Muscle of arm (tissue), 12 donors: ENCODE data around the gene MEIS1. TPM values are rescaled to one million over a fixed set of nuclear protein-coding genes. Genes with fewer than 3 reads are reported as not detected.

Source experiments
- DNase-seq: peaks from one replicate; pipeline ENCODE4 v3.0.0-alpha.2; 2013
- polyA plus RNA-seq, 12 donors: library from polyadenylated mRNA; unstranded; fragments of 120-200 nt; gene quantifications; one replicate each; pipeline ENCODE4 v1.2.1, GENCODE V29; 2013; ENCODE audit not compliant: insufficient read length in 12 of 12

The MEIS1 gene
- polyA plus RNA-seq, 12 donors = 10.8 to 32.5 (median 12.8) TPM; not detected in 1

DNA sequence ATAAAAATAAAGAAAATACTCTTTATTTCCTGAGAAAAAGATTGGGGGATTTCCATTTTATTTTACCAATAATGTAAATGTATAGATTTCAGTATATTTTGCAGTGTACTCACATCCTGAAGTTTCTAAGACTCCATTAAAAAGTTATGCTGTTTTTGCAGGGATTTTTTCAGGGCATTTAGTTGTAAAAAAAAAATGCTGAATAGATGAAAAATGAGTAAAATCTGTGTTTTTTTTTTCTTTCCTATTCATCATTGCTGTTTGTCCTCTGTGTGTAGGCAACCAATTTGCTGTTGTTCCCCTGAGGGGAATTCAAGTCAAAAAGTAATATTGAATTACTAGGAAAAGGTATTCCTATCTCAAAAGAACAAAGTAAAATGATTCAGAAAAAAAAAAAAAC lies 66.3 kb downstream of the MEIS1 start:
- no peak for DNase-seq

DNA sequence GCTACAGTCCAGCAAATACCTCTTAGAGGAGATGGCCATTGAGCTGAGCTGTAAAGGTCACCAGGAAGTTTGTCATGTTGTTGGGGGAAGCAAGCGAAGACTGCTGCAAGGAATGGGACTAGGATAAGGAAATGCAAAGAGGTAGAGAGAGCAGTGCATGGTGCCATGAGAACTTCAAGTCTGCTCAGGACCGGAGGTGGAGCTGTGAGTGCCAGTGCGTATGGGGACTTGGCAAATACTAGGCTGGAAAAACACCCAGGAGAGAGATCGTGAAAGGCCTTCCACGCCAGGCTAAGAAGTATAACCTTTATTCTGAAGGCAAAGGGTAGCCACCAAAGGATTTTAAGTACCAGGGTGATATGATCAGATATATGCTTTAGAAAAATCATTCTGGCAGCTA lies 71.3 kb downstream of the MEIS1 start:
- no peak for DNase-seq

DNA sequence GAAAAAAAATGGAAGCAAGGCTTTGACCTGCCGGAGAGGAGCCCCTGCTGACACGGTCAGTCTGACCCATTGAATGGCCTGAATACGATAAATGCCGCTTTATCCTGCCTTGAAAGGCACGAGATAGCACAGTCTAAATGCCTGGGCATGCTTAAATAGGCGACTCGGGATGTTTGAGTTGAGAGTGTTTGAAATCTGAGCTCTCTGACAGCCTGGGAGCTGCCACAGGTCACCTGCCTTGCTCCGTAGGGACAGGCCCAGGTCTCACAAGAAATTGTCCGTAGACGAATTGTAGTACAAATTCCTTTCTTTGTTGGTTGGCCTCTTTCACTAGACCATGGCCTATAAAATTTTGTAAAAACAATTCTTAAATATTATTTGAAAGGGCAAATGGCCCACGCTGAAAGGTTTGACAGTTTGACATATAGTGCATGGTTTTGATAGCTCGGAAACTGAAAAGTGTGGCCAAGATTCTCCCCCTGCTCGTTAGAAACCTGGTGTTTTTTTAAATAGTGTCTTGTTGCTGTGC lies 72.8 kb downstream of the MEIS1 start:
- DNase-seq = peak; percentile 38

DNA sequence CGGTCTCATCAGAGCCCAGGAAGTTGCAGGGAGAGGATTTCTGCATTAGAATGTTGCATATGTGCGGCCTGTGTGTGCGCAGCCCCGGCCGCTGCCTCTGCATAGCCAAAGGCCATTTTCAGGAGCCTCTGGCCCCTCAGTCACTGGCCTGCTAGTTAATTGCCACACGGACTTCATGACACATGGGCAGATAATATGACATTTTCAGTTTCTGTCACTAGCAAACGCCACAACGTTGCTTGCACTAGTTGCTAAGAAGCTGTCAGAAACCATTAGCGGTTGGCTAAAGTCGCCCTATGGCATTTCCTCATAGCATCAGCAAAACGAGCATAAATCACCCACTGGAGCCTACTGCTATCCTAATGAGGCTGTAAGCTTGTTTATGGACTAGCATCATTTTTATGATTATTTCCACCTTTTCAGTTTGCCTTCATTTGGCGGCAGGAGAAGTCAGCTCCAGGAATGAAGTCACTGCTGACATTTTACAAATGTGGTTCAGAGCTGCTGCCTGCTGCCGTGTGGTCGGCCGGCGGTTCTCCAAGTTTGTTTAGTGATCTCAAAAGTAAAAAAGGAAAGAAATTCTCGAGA lies 73.7 kb downstream of the MEIS1 start:
- no peak for DNase-seq

DNA sequence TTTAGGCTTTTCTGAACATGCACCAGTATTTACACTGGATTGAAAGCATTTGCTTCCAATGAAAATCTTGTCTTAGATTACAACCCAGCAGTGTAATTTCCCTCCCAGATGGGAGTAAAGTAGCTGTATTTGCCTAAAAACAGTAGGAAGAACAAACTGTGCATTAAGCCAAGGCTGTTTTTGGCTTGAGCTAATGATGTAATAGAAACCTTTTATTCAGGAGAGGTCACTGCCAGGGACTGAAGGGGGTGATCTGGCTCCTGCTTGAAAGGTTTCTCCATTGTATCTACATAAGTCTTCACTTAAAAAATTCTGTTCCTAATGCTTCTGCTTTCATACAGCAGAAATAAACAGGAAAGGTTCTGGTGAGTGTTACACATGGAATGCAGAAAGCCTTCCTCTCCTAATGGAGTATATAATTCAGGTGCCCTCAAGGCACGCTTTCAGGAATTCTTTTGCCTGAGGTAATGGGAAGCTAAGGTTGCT lies 74.4 kb downstream of the MEIS1 start:
- no peak for DNase-seq

DNA sequence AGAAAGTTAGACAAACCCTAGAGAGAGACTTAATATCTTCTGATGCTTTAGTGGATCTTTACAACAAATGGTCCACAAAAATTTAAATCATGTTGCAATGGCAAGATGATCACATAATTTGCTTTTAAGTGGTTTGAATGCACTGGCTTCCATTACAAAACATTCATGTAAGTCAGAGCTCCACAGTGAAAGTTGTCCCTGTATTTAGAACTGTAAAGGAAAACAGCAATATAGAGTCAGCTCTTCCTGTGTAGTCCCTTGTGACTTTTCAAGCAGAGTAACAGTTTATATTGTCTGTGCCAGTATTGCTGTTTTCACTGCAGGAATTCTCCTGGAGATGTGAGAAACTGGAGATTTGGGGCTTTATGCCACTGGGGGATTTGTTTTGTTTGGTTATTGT lies 77.7 kb downstream of the MEIS1 start:
- no peak for DNase-seq

DNA sequence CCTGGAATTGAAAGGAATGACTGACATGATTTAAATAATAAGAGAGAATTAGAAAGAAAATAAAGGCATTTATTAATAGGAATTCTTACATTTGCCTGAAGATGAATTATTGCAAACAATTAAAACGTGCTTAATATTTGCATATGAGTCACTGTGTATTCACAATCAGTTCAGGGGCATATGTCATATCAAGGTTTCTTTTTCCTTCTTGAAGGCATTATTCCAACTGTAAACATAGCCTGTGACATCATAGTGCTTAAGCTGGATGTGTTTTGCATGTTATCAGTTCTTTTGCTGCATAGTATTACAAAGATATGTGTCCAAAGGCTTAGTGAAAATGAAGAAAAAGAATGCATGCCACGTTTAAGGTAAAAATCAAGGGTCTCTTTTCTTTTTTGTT lies 80.8 kb downstream of the MEIS1 start:
- DNase-seq = no peak

DNA sequence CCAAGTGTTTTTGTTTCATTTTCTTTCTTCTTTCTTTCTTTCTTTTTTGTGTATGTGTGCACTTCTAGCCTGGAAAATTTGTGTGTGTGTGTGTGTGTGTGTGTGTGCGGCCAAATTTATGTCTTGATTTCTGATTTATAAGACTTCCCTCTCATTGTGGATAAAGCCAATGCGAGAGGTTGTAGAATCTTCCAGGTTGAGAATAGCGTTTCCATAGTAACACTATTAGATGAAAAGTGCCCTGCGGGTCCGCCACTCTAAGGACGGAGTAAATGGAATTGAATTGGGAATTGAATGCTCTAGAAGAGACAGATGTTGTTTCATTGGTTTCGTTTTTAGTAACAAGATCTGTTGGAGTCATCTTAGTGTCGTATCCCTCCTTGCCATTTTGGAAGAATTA lies 81.6 kb downstream of the MEIS1 start:
- no peak for DNase-seq

DNA sequence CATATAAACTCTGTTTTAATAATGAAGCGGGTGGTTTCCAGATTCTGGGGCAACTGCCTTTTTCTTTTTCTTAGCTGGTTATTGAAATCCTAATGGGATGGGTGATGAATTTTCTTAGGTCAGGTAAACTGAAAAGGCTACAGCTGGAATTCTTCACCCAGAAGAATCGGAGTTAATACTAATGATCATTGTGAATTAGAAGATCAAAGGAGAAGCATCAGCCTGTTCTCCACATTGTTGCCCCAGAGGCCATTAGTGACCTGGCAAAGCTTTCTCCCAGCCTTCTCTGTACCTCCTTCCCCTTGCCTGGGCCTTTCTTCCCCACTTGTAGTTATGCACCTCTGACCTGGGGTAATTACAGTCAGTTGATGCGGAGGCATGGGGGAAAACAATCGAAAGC lies 82.8 kb downstream of the MEIS1 start:
- no peak for DNase-seq

DNA sequence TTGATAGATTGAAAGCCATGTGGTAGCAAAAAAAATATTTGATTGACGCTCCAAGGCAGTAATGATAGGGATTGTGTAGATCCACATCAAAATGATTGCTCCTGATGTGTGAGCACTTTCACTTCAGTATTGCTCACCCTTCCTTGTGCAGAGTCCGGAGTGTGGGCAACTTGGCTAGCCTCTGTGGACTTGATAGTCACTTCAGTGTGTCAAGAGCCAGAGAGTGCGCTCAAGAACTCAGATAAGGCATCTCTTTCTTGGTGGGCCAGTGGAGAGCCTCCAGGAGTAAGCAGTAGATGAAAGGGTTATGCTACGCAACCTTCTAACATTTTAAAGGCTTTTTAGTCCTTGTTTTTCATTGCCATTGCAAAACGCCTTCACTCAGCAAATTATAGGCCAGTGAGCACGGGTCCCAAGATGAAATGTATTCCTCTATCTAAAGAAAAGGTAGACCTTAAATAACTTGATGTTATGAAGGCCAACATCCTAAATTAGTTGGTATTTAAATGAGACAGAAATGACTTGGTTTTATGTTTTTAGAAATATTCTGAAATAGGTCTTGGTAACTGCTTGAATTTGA lies 84.4 kb downstream of the MEIS1 start:
- DNase-seq = no peak

DNA sequence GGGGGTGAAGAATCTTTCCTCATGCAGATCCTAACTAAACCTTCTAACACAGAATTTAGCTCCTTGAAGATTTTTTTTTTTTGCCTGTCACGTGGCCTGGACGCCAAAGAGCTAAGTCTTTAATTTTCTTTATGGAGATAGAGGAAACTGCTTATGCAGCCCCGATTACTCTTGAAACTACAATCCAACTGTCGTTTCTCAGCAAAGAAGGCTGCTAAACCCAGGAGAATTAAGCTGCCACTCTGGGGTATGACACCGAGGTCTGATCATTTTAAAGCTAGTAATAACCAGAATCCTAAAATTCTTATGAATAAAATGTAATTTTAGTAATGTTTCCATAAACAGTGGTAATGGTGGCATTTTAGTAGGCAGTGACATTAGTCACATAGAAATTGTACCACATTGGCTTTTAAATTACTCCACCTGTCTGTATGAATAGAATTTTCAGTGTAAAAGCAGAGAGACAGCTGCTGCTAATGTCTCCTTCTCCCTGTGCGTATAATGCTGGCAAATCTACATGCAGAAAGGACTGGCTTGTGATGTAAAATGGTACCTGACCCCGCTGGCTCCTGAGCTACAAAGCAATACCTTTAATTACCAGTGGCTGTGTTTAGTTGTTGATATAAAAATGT lies 86.5 kb downstream of the MEIS1 start:
- no peak for DNase-seq

DNA sequence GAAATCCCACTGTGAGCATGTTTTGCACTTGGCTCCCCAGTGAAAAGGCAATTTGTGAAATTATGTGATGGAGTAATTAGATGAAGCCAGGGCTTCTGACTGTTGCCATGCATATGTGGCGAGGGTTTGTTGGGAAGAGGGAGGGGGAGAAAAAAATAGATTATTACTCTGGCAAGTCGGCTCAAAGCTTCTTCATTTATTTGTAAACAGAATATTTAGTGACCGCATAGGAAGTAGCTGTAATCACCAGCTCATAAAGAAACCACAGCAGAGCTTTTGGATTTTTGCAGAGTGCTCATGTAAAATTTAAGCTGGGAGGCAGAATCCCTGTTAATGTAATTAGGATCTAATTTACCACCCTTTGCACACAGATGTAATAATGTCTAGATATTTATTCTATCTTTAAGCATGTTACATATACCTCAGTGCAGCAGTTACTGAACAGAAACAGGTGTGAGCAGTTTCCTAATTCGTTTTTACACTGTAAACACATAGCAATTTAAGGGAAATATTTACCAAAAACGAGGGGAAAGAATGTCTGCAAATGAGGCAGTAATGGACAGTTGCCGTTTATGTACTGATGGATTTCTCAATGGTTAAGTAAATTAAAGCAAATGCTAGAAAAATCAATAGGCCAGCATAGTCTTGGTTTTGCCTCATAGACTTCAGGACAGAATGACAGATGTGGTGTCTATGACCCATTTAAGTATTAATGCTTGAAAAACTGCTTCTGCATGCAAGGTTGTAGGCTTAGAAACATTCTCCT lies 87.9 kb downstream of the MEIS1 start:
- DNase-seq = no peak

DNA sequence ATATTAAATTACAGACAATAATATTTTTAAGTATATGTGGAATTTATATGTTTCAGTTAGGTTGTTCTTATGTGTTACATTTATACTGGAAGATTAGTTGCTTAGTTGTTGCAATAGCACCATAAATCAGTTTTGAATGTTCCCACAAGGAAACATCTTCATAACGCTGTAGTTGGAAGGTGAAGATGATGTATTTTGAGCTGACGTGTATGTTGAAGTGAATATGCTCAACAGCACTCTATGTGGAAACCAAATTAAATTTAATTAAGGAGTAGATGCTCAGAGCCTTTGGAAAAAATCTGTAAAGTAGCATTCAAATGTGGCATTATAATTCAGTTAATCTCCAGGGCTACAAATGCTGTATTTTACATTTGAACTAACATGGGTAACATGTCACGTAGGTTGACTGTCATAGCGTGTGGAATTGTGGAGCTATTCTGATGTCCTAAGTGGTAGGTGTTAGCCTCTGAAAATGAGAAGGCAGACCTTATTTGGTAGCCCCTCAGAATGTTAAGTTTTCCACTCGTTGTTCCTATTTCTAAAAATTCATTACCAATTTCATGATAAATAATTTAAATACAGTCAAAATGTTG lies 88.5 kb downstream of the MEIS1 start:
- DNase-seq = no peak

DNA sequence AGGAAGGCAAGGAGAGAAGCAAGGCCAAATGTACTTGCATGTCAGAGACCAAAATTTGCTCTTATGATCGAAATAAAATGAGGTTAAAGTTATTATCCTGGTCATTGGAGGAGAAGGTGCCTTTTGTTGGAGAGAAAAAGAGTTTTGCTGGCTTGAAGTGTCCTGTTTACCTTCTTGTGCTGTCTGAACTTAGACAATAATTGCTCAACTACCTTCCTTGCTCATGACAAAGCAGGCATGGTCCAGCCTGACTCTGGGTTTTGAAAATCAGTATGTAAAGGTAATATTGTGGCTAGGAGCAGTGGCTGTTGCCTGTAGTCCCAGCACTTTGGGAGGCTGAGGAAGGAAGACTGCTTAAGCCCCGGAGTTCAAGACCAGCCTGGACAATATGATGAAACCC lies 89.1 kb downstream of the MEIS1 start:
- no peak for DNase-seq

DNA sequence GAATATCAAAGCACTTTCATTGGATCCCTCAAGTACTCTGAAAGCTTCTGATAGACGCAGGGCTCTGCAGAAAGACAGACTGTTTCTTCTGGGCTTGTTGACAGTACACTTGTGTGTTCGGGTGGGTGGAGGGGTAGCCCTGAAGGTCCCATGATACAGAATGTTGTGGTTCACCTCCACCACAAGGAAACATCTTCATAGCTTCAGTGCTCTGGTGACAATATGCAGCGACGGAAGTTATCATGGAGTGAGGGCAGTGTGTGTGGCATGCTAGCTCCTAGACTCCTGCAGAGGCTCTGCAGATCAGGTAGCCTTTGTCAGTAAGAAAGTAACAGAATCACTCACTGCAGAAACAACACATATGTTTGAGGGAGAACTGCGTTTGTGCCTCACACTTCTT lies 90.7 kb downstream of the MEIS1 start:
- no peak for DNase-seq

DNA sequence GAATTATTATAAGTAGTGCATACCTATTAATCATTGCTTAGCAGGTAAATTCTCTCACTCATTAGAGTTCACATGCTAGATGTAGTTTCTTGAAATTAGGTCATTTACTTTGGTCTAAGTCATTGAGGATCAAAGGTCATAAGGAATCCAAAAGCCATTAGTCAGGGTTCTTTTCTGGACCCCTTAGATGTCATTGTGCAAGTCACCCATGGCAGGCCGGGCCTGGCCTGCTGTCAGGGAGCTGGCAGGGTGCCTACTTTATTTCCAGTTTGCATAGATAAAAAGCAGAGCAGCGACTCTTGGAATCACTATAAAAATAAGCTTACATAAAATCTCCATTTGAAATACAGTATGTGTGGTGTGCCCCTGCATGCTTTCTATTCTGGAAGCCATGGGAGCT lies 91.3 kb downstream of the MEIS1 start:
- no peak for DNase-seq

DNA sequence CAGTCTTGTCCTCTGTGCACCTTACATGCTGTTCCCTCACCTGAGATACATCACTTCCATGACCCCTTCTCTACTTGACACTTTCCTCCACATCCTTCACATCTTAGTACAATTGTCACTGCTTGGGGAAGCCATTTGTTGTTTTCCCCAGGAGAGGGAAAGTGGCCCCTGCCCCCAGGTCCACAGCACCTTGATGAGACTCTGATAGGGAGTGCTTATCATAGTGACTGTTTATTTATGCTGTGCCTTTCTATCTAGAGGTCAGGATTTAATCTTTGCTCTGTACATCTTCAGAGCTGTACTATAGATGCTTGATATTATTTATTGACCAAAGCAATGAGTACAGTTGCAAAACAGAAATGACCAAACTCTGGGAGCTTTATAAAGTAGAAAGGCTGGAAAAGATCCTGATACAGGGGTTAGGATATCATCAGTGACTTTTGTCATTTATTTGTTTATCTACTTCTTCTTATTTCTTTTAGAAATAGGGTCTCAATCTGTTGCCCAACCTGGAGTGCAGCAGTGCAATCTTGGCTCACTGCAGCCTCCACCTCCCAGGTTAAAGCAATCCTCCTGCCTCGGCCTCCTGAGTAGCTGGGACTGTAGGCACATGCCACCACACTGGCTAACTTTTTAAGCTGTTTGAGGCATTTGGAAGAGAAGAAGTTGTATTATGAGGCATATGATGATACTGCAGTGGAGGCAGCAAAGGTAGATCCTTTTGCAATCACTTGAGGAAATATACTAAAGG lies 94.2 kb downstream of the MEIS1 start:
- no peak for DNase-seq

DNA sequence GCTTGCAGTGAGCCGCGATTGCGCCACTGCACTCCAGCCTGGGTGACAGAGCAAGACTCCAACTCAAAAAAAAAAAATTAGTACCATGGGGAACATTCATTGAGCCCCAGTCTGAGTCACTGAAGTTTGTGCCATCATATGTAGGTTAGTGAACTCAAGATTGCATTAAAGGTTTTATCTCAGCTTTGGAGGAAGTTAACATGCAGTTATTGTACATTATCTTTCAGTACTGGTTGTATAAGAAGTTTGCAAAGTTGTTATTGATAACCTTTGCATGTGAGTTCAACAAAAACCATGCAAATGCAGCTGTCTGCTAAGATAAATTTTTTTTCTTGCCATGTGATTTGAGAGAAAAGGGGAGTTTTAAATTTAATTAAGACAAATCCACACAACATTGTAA lies 95.7 kb downstream of the MEIS1 start:
- DNase-seq = no peak

DNA sequence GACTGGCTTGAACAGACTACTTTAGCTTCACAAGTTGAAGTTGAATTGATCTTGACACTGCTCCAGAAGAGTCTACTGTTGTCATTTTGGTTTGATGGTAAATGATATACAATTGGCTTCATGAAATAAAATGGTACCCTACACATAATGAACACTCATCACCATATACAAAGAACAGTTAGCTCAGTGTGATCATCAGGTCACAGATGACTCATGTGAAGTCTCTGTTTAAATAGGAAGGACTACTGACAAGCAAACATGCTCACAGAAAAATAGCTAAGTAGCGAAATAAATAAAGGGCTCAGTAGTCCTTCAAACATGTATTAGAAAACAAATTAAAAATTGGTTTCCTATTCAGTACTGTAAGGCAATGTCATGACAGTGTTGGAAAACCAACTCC lies 96.2 kb downstream of the MEIS1 start:
- no peak for DNase-seq

DNA sequence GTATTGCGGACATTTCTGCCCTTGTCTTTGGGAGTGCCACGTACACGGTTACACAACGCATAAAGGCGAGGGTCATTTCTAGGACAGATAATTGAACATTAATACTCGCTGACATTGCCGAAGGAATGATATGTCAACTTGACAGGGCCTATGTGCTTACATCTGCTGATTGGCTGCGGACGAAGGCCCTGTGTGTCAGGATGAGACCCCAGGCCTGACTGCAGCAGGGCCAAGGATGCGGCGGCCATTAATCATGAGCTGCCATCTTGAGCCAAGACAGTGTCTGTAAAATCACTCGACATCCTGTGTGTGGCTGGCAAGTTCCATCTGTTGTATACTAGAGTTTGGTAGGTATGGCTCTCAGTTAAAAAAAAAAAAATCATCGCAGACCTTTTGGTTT lies 96.6 kb downstream of the MEIS1 start:
- DNase-seq = no peak
